HG02852 (cell line): Measurements from ENCODE around the gene SPSB3.

Source experiments
- ATAC-seq: cut with Tn5 transposase; IDR thresholded peaks from one replicate; pipeline ENCODE4 v1.9.1; 2021; ENCODE audit warnings: mild to moderate bottlenecking, moderate library complexity; ENCODE audit not compliant: unreplicated experiment

Gene SPSB3

DNA sequence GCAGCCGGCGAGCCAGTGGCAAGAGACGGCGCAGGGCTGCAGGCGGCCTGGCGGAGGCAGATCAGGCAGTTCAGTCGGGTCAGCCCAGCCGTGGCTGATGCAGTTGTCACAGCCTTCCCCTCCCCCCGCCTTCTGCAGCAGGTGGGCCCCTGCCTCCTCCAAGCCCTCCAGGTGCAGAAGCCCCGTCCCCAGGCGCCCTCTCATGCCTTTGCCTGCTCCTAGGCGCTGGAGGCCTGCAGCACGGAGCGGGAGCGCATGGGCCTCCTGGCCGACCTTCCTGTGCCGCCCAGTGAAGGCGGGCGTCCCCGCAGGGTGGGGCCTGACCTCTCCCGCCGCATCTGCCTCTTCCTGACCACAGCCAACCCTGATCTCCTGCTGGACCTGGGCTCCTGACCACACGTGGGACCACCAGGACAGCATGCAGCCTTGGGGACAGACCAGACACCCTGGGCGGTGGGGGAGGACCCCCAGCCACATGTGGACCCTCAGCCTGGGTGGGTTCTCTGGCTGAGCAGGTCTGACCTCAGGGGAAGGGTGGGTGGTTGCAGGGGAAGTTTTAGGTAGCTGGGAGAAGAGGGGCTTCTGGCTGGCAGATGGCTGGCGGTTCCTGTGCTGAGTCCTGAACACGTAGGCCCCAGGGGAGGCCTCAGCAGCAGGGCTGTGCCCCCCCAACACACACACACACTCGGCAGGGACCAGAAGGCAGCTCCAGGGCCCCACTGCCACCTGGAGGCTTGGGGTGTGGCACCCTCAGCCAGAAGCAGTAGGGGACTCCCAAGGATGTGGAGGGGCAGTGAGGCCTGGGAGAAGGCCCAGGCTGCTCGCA, 6.3 kb downstream of the SPSB3 start:
- ATAC-seq, result no peak

DNA sequence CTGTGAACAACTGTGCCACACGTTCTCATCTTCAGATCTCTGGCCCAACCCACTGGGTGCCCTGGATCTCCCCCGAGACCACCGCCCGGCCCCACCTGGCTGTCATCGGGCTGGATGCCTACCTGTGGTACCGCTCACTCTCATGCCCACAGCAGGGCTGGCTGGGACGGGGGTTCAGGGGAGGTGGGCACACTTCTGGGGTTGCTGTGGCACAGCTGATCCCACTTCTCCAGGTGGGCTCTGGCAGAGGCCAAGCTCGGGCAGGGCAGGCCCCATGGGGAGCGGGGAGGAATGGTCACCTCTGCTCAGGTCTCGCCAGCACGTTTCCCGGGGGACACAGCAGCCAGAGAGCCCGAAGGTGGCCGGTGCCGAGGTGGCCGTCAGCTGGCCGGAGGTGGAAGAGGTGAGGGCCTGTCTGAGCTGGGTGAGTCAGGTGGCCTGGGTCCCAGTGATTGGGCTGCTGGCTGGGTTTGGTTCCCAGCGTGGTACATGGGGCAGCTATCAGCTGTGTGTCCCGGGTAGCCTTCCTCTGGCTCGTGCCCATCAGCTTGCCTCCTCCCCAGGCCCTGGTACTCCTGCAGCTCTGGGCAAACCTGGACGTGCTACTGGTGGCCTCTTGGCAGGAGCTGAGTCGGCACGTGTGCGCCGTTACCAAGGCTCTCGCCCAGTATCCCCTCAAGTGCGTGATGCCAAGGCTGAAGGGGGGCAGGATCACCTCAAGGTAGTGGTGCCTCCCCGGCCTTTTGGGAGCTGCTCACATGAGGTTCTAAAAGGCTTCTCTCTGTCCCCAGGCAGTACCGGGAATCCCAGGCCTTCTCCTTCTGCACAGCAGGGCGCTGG, 7.1 kb downstream of the SPSB3 start:
- no peak for ATAC-seq

DNA sequence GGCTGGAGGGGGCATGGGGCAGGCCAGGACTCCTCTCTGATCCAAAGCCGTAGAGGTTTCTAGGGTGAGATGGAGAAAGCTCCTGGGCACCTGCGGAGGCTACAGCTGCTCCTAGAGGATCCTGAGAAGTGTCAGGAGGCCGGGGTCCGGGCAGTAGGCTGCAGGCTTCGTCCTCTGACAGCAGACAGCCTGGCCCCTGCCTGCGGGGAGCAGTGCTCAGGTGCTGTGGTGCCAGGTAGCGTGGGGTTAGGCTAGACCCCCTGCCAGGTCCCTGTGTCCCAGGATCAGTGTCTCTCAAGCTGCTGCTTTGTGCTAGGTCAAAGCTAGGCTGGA, 8.0 kb downstream of the SPSB3 start:
- ATAC-seq, result no peak

DNA sequence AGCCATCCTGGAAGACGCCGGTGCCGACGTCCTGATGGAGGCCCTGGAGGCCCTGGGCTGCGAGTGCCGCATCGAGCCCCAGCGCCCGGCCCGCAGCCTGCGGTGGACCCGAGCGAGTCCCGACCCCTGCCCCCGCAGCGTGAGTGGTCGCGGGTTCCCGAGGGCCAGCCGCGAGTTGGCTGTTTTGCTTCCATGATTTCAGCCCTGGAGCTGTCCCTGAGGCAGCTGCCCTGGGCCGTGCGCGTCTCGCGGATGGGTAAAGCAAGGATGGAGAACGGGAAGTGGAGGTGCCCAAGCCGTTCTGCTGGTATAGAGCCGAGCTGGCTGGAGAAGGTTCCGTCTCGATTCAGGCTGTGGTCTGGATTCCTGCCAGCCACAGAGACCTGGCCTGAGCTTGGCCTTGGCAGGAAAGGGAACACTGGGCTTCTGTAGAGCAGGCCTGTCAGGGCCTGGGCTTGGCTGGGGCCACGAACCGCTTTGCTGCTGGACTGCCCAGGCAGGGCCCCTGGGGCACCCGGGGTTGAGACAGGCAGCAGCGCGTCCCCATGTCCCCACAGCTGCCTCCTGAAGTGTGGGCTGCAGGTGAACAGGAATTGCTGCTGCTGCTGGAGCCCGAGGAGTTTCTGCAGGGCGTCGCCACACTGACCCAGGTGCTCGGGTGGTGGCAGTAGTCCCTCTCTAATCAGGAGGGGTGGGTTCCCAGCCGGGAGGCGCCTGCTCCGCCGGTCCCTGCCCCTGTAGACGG, 8.5 kb downstream of the SPSB3 start:
- ATAC-seq, result no peak

DNA sequence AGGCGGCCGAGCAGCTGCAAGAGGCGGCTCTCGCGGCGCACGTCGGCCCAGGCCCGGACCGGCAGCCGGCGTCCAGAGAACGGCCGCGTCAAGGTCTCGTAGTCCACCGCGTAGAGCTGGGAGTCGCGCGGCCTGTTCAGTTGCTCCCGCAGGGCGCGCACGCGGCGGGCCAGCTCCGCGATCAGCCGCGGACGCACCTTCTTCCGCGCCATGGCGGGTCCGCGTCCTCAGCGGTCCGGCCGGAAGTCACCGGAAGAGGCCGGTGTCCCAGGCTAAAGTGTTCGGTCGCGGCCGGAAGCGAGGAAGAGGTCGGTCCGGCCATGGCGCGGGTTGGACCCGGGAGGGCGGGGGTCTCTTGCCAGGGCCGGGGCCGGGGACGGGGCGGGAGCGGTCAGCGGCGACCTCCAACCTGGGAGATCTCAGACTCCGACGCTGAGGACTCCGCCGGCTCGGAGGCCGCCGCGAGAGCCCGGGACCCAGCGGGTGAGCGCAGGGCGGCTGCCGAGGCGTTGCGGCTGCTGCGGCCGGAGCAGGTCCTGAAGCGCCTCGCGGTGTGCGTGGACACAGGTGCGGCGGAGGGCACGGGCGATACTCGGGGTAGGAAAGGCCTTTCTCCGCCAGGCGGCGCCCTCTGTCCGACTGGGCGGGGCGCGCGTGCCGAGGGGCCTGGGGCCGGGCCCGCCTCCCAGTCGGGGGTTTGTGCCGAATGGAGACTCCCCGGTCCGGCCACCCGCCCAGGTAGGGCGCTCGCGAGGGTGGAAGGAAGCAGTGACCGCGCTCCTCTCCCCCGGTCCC, 9.3 kb downstream of the SPSB3 start, which contains the start of gene MRPS34:
Gene MRPS34, minus strand, starts transcription at position 227 of the 795 bp plus-strand sequence. Its CDS starts 15 bp downstream, at position 212.
- ATAC-seq, result peak; percentile 43

DNA sequence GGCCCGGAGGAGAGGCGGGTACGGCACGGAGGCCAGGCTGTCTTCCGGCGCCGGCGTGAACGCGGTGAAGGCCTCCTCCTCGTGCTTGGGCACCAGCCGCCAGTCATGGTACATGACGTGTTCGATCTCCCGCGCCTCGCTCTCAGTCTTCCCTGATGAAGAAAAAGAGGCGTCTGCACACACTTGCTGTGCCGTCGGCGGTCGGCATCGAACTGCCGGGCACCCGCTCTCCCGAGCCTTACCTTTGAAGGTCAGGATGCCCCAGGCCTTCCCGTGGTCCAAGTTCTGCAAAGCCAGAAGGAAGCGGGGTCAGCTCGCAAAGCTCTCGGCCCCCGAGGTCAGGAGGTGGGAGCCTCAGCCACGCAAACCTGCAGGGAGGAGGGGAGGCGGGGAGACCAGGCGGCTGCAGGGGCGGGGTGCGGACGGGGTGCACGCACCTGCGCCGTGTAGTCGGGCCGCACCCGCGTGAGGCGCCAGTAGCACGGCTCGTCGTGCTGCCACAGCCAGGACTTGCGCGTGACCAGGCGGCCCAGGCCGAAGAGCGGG, 9.9 kb downstream of the SPSB3 start, which contains the start of gene EME2:
Gene EME2, plus strand, starts transcription at position 449 of the 546 bp plus-strand sequence. CDS start 418 bp downstream, outside the sequence.
- ATAC-seq, result peak; percentile 6

DNA sequence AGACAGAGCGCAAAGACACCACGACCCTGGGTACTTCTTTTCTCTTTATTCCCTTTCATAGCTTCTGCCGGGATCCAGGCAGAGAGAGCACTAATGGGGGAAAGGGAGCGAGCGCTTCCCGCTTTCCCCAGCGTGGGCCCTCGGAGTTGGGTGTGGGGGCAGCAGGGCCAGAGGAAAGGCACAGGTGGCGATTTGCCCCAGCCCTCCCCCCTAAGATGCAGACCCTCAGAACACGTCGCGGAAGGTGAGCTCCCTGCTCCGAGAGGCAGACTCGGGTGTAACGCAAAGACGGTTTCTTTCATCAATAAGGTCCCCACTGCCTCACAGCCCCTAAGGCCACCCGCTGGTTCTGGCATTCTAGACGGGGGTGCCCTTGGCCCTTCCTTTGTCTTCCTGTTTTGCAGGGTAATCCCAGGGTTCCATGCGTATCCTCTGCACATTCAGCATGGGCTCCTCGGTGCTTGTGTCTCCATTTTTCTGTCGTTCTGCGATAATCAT, 10.5 kb downstream of the SPSB3 start:
- no peak for ATAC-seq

DNA sequence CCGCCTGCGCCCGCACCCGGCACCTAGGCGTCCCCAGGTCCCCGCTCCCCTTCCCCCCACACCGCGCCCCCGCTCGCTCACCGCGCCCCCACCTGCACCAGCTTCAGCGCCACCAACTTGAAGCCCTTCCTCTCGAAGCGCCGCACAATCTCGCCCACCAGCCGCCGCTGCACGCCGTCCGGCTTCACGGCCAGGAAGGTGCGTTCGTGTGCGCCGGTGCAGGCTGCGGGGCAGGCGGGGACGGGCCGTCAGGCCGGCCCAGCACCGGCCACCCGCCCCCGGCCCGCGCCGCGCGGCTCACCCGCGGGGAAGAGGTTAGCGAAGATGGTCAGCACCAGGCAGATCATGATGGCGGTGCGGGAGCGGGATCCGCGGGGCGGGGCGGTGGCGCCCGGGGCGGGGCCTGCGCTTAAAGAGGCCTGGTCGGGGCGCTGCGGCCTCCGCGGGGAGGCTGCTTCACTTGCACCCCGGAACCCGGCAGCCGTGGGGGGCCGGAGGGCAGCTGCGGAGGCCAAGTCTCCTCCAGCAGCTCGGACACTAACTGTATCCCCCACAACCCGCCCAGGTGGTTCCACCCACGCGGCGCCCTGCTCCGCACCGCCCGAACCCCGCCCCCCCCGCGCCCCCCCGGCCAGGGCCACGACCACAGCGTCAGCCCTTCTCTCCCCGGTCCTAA, 11.0 kb downstream of the SPSB3 start, which contains the start of gene NME3:
Gene NME3, minus strand, starts transcription at position 356 of the 676 bp plus-strand sequence. Its CDS starts 9 bp downstream, at position 347.
- ATAC-seq, result no peak

DNA sequence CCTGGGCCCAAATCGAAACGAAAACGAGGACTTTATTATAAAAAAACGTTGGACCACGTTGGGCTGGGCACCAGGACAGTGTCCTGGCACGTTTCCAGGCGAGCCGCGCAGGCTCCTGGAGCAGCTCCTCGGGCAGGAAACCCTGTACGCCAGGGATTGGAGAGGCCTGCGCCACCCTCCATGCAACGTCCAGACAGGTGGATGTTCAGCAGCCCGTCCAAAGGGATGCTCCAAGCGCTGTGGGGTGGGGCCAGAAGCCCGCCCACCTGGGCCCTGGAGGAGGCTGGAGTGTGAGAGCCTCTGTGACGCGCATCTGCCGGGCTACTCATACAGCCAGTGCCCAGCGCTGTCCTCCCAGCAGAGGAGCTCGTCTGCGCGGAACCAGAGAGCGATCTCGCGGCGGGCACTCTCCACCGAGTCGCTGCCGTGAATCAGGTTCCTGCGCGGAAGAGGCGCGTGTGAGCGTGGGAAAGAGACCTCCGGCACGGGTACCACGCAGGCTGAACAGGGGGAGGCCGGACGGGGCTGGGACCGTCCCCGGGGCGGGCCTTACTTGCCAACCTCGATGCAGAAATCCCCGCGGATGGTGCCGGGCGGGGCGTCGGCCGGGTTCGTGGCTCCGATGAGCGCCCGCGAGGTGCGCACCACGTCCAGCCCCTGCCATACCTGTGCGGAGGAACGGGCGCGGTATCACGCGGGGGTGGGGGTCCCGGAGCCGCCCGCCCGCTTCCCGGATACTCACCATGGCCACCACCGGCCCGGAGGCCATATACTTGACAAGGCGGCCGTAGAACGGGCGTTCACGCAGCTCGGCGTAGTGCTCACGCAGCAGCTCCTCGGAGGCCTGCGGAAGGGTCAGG, 11.8 kb downstream of the SPSB3 start:
- no peak for ATAC-seq

DNA sequence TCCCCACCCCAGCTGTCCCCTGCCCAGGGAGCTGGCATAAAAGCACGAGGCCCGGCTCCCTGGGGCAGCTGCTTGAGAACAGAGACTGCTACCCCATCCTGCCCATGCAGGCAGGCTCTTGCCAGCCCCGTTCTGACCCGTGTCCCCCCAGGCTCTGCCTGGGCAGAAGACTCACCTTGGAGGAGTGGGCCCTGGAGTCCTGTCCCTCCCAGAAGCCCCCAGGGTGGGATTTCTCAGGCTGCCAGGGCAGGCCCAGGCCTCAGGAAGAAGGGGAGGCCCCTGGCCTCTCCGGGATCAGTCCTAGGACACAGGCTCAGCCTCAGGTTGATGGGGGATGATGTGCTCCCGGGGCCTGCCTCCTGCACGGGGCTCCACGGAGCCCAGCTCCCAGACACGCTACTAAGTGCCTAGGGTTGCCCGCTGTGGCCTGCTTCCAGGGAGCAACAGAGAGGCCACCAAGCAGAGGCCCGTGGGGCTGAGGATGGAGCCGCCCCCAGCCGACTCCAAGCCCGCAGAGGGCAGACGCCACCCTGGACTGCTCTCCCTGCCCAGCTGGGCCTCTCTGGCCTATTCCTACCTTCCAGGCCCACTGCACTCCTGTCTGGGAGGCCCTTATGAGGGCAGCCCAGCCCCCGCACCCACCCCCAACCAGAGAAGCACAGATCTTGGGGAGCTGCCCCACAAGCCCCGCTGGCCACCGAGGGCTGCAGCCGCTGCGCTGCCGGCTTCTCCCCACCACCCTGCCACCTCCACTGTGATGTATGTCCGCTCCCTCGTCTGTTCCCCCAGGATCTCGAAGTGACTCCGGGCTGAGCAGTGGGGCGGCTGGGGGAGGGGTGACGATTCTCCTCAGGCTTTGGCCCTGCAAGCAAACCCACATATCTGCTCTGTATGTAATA, 12.7 kb downstream of the SPSB3 start:
- ATAC-seq, result no peak

DNA sequence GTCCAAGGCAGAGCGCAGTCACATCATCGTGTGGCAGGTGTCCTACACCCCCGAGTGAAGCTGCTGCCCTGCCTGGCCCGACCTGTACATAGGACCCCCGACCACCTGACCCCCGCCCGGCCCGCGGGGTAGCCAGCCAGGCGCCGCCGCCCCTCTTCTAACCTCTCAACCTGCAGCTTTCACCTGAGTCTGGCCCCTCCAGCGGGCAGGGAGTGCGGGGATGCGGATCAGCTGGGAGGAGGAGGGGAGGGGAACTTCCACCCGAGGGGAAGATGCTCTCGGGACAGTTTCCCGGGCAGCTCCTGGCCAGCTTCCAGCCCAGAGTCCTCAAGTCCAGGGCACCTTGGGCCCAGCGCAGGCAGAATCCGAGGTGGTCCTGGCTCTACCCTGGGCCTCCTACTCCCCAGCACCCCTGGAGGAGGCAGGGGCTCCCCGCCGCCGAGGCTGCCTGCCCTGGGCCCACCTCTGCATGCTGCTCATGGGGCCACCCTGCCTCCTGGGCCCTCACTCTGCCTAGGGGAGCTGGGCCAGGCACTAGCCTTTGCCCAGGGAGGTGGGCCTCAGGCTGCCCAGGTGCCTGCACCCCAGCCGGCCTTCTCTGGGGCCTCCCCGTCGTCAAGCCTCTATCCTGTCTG, 13.5 kb downstream of the SPSB3 start:
- no peak for ATAC-seq

DNA sequence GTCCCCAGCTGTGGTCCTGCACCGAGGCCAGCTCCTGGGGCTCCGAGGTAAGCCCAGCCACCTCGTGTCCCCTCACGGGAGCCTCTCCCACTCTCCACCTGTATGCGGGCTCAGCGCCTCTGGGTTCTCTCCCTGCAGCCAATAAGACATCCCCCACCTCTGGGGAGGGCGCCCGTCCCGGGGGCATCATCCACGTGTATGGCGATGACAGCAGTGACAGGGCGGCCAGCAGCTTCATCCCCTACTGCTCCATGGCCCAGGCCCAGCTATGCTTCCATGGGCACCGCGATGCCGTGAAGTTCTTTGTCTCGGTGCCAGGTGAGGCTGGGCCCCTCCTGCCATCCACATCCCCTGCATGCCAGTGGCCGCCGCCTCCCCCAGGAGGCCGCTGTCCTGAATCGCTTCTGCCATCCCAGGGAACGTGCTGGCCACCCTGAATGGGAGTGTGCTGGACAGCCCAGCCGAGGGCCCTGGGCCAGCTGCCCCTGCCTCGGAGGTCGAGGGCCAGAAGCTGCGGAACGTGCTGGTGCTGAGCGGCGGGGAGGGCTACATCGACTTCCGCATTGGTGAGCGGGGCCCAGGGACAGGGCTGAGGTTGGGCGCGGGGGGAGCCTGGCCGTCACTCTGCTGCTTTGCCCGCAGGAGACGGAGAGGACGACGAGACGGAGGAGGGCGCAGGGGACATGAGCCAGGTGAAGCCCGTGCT, 14.2 kb downstream of the SPSB3 start:
- no peak for ATAC-seq

DNA sequence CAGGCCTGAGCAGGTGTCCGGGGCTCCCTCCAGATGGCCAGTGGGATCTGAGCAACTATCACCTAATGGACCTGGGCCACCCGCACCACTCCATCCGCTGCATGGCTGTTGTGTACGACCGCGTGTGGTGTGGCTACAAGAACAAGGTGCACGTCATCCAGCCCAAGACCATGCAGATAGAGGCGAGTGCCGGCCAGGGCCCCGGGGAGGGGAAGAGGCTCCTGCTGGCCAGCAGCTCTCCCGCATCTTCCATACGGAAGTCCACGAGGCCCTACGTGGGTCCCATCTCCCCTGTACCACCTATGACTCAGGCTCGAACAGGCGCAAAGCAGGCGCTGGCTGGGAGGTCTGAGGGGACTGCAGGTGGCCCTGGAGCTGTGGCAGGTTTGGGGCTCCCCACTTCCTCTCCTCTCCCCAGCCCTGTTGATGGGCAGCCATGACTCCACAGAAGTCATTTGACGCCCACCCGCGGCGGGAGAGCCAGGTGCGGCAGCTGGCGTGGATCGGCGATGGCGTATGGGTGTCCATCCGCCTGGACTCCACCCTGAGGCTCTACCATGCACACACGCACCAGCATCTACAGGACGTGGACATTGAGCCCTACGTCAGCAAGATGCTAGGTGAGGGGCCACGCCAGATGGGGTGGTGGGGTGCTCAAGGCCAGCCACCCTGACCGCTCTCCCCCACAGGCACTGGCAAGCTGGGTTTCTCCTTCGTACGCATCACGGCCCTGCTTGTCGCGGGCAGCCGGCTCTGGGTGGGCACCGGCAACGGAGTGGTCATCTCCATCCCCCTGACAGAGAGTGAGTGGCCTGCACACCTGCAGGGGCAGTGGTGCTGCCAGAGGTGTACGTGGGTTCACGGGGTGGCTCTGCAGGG, 15.0 kb downstream of the SPSB3 start:
- no peak for ATAC-seq

DNA sequence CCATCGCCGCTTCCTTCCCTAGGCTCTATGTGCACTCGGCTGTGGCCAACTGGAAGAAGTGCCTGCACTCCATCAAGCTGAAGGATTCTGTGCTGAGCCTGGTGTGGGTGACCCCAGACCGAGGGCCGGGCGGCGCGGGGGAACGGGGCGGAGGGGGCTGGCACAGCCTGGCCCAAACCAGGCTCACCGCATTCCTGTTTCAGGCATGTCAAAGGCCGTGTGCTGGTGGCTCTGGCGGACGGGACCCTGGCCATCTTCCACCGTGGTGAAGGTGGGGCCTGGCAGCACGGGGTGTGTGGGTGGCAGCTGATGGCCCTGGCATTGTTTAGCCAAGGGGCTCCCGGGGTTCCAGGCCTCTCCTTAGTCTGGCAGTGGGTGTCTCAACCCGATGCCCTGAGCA, 15.7 kb downstream of the SPSB3 start:
- no peak for ATAC-seq

DNA sequence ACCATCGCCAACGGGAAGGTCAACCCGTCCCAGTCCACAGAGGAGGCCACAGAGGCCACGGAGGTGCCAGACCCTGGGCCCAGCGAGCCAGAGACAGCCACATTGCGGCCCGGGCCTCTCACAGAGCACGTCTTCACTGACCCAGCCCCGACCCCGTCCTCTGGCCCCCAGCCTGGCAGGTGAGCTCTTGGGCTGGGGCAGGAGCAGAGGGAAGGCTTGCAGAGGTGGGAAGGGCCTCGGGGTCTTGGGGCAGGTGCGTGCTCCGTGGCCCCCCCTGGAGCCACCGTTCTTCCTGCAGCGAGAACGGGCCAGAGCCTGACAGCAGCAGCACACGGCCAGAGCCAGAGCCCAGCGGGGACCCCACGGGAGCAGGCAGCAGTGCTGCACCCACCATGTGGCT, 16.1 kb downstream of the SPSB3 start:
- ATAC-seq, result no peak
